Esophagus (tissue), 2 donors: Measurements from ENCODE around the gene OPALIN. TPM values are rescaled to one million over a fixed set of nuclear protein-coding genes. Genes with fewer than 3 reads are reported as not detected.

Source experiments
- H3K27ac ChIP-seq, 2 donors: one replicate each; pipeline ENCODE4 v1.5.1; 2013; ENCODE audit warnings: low read depth in 2 of 2, mild to moderate bottlenecking in 2 of 2, inconsistent platforms in 1 of 2, low read length in 1 of 2, moderate library complexity in 1 of 2
- H3K27me3 ChIP-seq, 2 donors: one replicate each; pipeline ENCODE4 v1.6.1; 2013; ENCODE audit warnings: low read length in 2 of 2, control low read depth in 1 of 2, mild to moderate bottlenecking in 1 of 2; ENCODE audit not compliant: insufficient read depth in 2 of 2, control insufficient read depth in 1 of 2
- H3K36me3 ChIP-seq, 2 donors: one replicate each; pipeline ENCODE4 v1.6.1; 2013; ENCODE audit warnings: low read length in 1 of 2; ENCODE audit not compliant: control insufficient read depth in 2 of 2, insufficient read depth in 2 of 2
- H3K4me1 ChIP-seq, 2 donors: one replicate each; pipeline ENCODE4 v1.6.1; 2013; ENCODE audit warnings: low read length in 1 of 2; ENCODE audit not compliant: control insufficient read depth in 2 of 2, insufficient read depth in 2 of 2
- H3K4me3 ChIP-seq, 2 donors: one replicate each; pipeline ENCODE4 v1.5.1; 2013; ENCODE audit warnings: low read length in 2 of 2, mild to moderate bottlenecking in 2 of 2, low read depth in 1 of 2, moderate library complexity in 1 of 2
- H3K9me3 ChIP-seq, 2 donors: one replicate each; pipeline ENCODE4 v1.6.1; 2013; ENCODE audit warnings: mild to moderate bottlenecking in 2 of 2, low read depth in 1 of 2, low read length in 1 of 2, moderate library complexity in 1 of 2; ENCODE audit not compliant: control insufficient read depth in 2 of 2, insufficient read depth in 1 of 2
- WGBS, 2 donors: extraction: QIAGEN DNeasy Blood & Tissue Kit; methylation state at CpG; one replicate each; pipeline ENCODE4 v1.1.7; 2013; 5-methylcytosine and 5-hydroxymethylcytosine counted together
- polyA plus RNA-seq, 2 donors: library from polyadenylated mRNA; stranded (reverse); fragments of 200-250 nt; gene quantifications; one replicate each; pipeline ENCODE4 v1.2.3, GENCODE V29; 2013
- donor health status: healthy with polysubstance abuse.
- donor health status: Bipolar disorder and iron deficiency.

The OPALIN gene
- polyA plus RNA-seq, 2 donors = not detected

- Histone ChIP-seq H3K4me1 (no peaks in the 10 kb centered on the region), H3K27me3 (no peaks in the 10 kb centered on the region), H3K4me3 (no peak overlapping the region), H3K9me3 (peaks cover 0 to 2% of the 10 kb centered on the region in 2 donors), H3K36me3 (no peaks in the 10 kb centered on the region), H3K27ac (no peak overlapping the region)
- WGBS, 2 donors = 96 to 97% methylated on average over 4 of the region's 4 CpGs
Measured at GRCh38 chr10:96344178-96344577, 14.6 kb downstream of the OPALIN start.

- H3K4me1 ChIP-seq = no peaks in the 10 kb centered on the region
- H3K4me3 ChIP-seq = no peak overlapping the region
- WGBS, 2 donors = 65 to 70% methylated on average over 4 of the region's 4 CpGs
- H3K9me3 ChIP-seq = peaks cover 0 to 2% of the 10 kb centered on the region in 2 donors
- no peaks in the 10 kb centered on the region for H3K36me3 ChIP-seq
- no peaks in the 10 kb centered on the region for H3K27me3 ChIP-seq
- H3K27ac ChIP-seq = no peak overlapping the region
Measured at GRCh38 chr10:96342402-96342801, 16.4 kb downstream of the OPALIN start.

GRCh38 chr10:96341219-96342182 is 17.3 kb downstream of the OPALIN start:
- peaks cover 0 to 2% of the 10 kb centered on the region in 2 donors for H3K9me3 ChIP-seq
- no peaks in the 10 kb centered on the region for H3K27me3 ChIP-seq
- no peaks in the 10 kb centered on the region for H3K4me1 ChIP-seq
- H3K36me3 ChIP-seq = no peaks in the 10 kb centered on the region
- no peak overlapping the region for H3K27ac ChIP-seq
- no peak overlapping the region for H3K4me3 ChIP-seq
- 66 to 75% methylated on average over 5 of the region's 5 CpGs for WGBS, 2 donors

DNA sequence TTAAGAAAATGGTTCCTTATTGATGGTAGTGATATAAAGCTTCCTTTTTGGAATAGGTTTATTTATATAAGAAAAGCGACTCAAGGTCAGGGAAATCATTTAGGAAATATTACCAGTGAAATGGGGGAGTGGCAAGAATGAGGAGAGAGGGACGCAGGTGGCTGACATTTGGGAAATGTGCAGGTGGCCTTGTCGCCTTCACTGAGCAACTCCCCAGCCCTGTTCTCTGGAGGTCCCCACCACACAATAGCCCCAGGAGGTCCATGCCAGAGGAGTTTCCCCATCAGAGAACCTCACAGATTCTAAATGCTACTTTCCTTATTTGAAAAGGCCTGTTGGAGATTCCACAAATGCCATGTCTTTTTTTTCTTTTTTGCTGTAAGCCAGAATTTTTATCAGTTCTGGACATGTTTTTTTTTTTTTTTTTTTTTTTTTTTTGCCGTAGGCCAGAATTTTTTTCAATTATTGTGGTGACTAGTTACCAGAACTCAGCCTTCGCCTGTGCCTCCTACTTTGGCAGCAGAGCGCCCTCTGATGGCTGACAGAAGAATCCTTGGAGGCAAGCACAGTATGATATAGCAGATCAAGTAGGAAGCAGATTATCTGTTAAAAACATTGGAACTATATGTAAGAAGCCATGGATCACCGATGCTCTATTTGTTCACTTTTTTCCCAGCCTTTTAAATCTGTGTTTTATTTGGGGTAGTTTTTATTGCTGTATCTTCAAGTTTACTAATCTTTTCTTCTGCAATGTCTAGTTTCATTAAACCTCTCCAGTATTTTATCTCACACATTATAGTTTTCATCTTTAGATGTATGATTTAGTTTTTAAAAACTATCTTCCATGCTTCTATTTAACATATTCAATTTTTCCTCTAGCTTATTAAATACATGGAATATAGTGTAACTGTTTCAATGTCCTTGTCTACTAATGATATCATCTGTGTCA is 18.6 kb downstream of the OPALIN start:
- Histone ChIP-seq H3K36me3 (no peaks in the 10 kb centered on the region), H3K9me3 (no peaks in the 10 kb centered on the region), H3K4me3 (no peak overlapping the region), H3K27ac (no peak overlapping the region), H3K27me3 (no peaks in the 10 kb centered on the region), H3K4me1 (no peaks in the 10 kb centered on the region)
- WGBS, 2 donors = 26 to 37% methylated on average over 7 of the region's 7 CpGs

DNA sequence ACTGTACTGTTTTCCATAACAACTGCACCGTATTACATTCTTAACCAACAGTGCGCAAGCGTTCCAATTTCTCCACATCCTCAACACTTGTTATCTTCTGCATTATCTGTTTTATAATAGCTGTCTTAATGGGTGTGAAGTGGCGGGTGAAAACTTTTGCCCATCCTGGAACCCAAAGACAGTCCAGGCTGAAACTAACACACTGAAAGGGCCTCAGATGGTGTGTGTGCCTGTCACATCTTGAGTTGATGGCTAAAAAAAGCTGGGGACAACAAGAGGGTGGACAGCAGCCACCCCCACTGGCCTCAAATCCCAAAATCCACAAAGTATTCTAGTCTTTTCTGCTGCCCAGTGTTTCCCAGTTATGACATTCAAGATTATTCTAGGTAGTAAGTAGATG is 19.4 kb downstream of the OPALIN start:
- H3K4me1 ChIP-seq = no peaks in the 10 kb centered on the region
- WGBS, 2 donors = 95 to 96% methylated on average over 4 of the region's 4 CpGs
- no peaks in the 10 kb centered on the region for H3K27me3 ChIP-seq
- no peaks in the 10 kb centered on the region for H3K36me3 ChIP-seq
- H3K27ac ChIP-seq = no peak overlapping the region
- H3K4me3 ChIP-seq = no peak overlapping the region
- no peaks in the 10 kb centered on the region for H3K9me3 ChIP-seq

DNA sequence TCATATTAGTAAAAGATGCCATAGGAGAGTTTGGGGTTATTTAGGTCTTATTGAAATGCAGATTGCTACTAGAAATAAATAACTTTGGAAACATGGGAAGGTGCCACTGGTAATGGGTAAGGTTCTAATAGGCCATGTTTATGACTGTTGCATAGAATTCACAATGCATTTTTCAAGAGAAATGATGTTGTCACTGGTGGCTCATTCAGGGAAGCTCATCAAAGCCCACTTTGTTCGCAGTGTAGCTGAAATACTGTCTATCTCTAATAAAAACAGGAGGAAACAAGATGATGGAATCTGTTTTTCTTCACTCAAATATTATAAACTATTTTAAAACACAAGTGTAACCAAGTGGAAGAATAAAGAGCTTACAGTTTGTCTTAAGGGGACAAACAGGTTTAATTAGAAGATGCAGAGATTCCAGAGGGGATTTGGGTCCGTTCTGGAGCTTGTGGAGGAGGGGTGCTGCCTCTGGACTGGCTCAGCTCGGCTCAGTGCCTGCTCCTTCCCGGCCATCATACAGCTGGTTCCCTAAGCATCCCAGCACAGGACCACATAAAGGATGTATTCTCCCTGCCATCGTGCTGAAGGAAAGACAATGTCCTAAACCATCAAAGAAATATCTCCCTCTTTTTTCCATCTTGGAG is 20.4 kb downstream of the OPALIN start:
- H3K27ac ChIP-seq = no peak overlapping the region
- no peaks in the 10 kb centered on the region for H3K27me3 ChIP-seq
- H3K4me3 ChIP-seq = no peak overlapping the region
- no peaks in the 10 kb centered on the region for H3K4me1 ChIP-seq
- no peaks in the 10 kb centered on the region for H3K36me3 ChIP-seq
- no peaks in the 10 kb centered on the region for H3K9me3 ChIP-seq
- WGBS, 2 donors = 46 to 48% methylated on average over 5 of the region's 5 CpGs

DNA sequence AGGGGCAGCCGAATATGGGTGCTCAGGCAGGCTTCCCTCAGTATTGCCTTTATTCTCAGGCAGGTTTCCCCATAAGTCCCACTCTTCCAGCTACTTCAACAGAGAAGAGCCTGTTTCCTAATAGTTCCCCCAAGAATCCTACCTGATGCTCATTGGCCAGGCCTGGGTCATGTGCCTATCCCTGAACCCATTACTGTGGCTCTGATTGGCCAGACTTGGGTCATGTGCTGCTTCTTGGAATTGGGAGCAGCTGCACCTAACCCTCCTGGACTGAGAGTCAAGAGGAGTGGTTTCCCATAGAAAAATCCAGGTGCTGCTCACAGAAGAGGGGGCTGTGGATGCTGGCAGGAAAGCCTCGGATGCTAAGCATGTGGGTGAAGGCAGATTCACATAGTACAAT is 21.7 kb downstream of the OPALIN start:
- H3K36me3 ChIP-seq = no peaks in the 10 kb centered on the region
- 84 to 85% methylated on average over 2 of the region's 2 CpGs for WGBS, 2 donors
- H3K9me3 ChIP-seq = no peaks in the 10 kb centered on the region
- no peaks in the 10 kb centered on the region for H3K27me3 ChIP-seq
- H3K4me3 ChIP-seq = no peak overlapping the region
- no peak overlapping the region for H3K27ac ChIP-seq
- no peaks in the 10 kb centered on the region for H3K4me1 ChIP-seq

DNA sequence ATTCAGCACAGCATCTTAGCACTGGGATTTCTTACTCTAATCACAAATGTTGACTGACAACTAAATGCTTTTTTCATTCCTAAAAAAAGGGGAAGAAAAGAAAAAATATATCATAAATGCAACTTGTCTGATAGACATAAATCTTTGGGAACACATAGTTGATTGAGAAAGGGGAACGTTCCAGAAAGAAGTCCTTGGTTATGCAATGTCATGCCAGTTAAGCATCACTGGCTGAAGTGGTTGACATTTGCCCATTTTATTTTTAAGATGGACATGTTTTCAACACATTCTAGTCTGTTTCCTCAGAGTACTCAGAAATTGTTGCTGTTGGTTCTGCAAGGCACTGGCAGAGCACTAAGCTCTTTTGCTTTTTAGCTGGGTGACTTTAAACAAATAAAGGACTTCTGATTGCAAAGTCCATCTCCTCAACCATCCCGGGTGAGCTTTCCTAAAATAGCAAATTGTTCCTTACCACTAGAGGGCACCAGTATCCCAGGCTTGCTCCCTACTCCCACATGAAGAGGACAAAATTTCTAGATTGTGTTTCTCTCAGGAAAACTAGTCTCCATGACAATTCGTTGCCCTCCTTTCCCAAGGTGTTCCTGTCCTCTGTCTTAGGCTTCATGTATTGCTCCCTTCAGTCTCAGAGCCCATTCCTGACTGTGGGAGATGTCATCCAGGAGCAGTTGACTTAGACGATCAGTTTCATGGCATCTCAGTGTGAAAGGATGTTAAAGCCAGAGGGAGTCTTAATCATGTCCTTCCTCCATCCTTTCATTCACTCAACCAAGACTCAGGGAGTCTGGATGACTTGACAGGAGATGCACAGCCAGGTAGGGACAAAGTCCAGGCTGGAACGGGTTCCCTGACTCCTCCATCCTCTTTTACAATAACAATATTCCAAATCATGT is 23.9 kb downstream of the OPALIN start:
- no peaks in the 10 kb centered on the region for H3K4me1 ChIP-seq
- no peaks in the 10 kb centered on the region for H3K9me3 ChIP-seq

More for the DNA sequence above, 23.9 kb downstream of the OPALIN start:
- 35 to 40% methylated on average over 5 of the region's 5 CpGs for WGBS, 2 donors
- no peaks in the 10 kb centered on the region for H3K27me3 ChIP-seq
- H3K4me3 ChIP-seq = no peak overlapping the region
- H3K36me3 ChIP-seq = no peaks in the 10 kb centered on the region
- H3K27ac ChIP-seq = no peak overlapping the region
